K562 (cell line): ENCODE measurements around the gene VPS33A. TPM values are rescaled to one million over a fixed set of nuclear protein-coding genes. Genes with fewer than 3 reads are reported as not detected.

ENCODE experiments used
- CHD2 ChIP-seq: IDR thresholded peaks from 2 replicates; pipeline ENCODE4 v1.6.1; 2011; ENCODE audit warnings: low read depth, low read length
- MAFG ChIP-seq: fragments of 450-650 bp; conservative IDR thresholded peaks from 2 replicates; pipeline ENCODE4 v1.6.1; 2016; ENCODE audit warnings: missing genetic modification characterization, missing compliant biosample characterization
- NFE2 ChIP-seq: IDR thresholded peaks from 2 replicates; pipeline ENCODE4 v1.6.1; 2014; ENCODE audit warnings: antibody characterized with exemption, low read depth
- NR2C1 ChIP-seq, 2 experiments: fragments of 450-650 bp; IDR thresholded peaks; 2 replicates each; pipeline ENCODE4 v1.6.1; 2017; ENCODE audit warnings: mild to moderate bottlenecking in 2 of 2, antibody characterized with exemption in 1 of 2, inconsistent platforms in 1 of 2, missing compliant biosample characterization in 1 of 2, missing genetic modification characterization in 1 of 2
- POLR2AphosphoS2 ChIP-seq: IDR thresholded peaks from 2 replicates; pipeline ENCODE4 v1.6.1; 2012; ENCODE audit warnings: low read length, improper control_type of control experiment
- SUPT5H ChIP-seq: fragments of 450-650 bp; IDR thresholded peaks from 2 replicates; pipeline ENCODE4 v1.6.1; 2016
- ZBTB40 ChIP-seq, 2 experiments: fragments of 450-650 bp in 1 of 2; sonication (generic) in 1 of 2; formaldehyde crosslinking in 1 of 2; IDR thresholded peaks; 2 replicates each; pipeline versions ENCODE4 v1.7.1 to v1.9.0; 2016 to 2022; ENCODE audit warnings: inconsistent platforms in 1 of 2, mild to moderate bottlenecking in 1 of 2, missing genetic modification reagents in 1 of 2
- polyA plus RNA-seq, 8 experiments: library from polyadenylated mRNA; depleted of rRNA in 4 of 8; stranded (reverse) in 5 of 8; unstranded in 3 of 8; fragments of >200 nt; fragmentation: Nextera tagmentation in 2 of 8; fragmentation: Illumina TruSeq in 1 of 8; extraction: Ambion mirVana in 2 of 8; extraction: Trizol in 1 of 8; gene quantifications; 2 replicates each; pipeline versions ENCODE4 v1.2.1 to v1.2.3, GENCODE V29; 2011 to 2014; ENCODE audit warnings: inconsistent platforms in 1 of 8, missing spikeins in 1 of 8
- total RNA-seq, 7 experiments: library from RNA; depleted of rRNA in 6 of 7; stranded (reverse); fragments of >200 nt in 6 of 7; fragmentation: Illumina TruSeq in 2 of 7; extraction: Trizol in 2 of 7; gene quantifications; 2 replicates each; pipeline versions ENCODE4 v1.2.1 to v1.2.3, GENCODE V29; 2011 to 2021; ENCODE audit warnings: low replicate concordance in 1 of 7
- TF ChIP-seq, protein P1 (sequence below): fragments of 250-450 bp; sonication (Bioruptor Pico); IDR thresholded peaks from 2 replicates; pipeline ENCODE4 v1.8.0; 2021; ENCODE audit warnings: mild to moderate bottlenecking, moderate library complexity
- TF ChIP-seq, protein P2 (sequence below), 3 experiments: fragments of 200-800 bp in 1 of 3; fragments of 250-450 bp in 1 of 3; fragments of 450-650 bp in 1 of 3; sonication (Bioruptor Pico) in 1 of 3; sonication (Bioruptor generic) in 1 of 3; formaldehyde crosslinking in 1 of 3; IDR thresholded peaks; 2 replicates each; pipeline versions ENCODE4 v1.6.1 to v1.8.0; 2016 to 2022; ENCODE audit warnings: mild to moderate bottlenecking in 2 of 3, missing genetic modification characterization in 2 of 3, missing compliant biosample characterization in 1 of 3, moderate library complexity in 1 of 3

The VPS33A gene
- total and polyA plus RNA-seq, 9 of the 15 experiments (the other 6 are each of a cell fraction or from before 2014, with no cell fraction given) = 10.6 to 34.3 (median 25.3) TPM

DNA sequence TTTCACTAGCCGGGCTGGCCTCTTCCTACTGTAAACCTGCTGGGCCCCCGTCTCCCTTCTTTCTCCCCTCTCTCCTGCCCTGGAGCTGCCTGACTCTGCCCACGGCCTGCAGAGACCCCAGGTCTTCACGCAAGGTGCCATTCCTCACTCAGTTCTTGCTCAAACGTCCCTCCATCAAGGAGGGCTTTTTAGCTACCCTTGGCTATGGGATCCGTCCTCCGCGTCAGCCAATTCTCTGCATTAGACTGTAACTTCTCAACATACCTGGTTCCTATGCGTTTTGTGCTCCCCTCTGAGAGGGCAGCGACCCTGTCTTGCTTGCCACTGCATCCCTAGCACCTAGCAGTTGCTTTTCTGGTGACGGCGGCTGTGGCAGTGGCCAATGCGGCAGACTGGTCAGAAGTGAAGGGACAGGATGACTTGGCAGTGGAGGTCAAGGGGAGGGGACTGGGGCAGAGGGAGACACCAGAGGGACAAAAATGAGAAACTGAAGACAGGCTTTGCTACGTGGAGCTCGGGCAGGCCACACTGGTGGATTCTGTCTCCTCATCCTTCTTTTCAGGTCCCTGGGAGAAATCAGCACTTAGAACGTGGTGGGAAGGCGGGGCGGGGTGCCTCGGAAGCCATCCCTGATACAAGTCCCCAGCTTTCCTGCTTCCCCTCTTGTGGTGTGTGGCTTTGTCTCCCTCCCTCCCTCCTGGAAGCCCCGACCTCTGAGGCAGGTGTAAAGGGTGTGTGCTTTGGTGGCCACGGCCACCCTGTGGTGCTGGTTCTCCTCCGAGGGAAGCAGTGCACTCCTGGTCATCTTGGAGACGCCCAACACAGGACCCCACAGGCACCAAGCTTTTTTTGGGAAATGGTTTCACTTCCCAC lies 61.0 kb downstream of the VPS33A start (continued):
- peak; percentile 72 for TF ChIP-seq ZBTB40 (IDR thresholded peaks at IDR 0.05)
- no peak for TF ChIP-seq ZBTB40 (CRISPR knock-in tag; IDR thresholded peaks at IDR 0.05)
- TF ChIP-seq, protein P1, sequence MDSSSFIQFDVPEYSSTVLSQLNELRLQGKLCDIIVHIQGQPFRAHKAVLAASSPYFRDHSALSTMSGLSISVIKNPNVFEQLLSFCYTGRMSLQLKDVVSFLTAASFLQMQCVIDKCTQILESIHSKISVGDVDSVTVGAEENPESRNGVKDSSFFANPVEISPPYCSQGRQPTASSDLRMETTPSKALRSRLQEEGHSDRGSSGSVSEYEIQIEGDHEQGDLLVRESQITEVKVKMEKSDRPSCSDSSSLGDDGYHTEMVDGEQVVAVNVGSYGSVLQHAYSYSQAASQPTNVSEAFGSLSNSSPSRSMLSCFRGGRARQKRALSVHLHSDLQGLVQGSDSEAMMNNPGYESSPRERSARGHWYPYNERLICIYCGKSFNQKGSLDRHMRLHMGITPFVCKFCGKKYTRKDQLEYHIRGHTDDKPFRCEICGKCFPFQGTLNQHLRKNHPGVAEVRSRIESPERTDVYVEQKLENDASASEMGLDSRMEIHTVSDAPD = no peak
- 0 out of 2 replicates have a peak, but pooled peaks have one; percentile 41 for TF ChIP-seq SUPT5H
- 0 out of 2 replicates have a peak, but pooled peaks have one; percentile 3 for TF ChIP-seq CHD2
- TF ChIP-seq, protein P2, sequence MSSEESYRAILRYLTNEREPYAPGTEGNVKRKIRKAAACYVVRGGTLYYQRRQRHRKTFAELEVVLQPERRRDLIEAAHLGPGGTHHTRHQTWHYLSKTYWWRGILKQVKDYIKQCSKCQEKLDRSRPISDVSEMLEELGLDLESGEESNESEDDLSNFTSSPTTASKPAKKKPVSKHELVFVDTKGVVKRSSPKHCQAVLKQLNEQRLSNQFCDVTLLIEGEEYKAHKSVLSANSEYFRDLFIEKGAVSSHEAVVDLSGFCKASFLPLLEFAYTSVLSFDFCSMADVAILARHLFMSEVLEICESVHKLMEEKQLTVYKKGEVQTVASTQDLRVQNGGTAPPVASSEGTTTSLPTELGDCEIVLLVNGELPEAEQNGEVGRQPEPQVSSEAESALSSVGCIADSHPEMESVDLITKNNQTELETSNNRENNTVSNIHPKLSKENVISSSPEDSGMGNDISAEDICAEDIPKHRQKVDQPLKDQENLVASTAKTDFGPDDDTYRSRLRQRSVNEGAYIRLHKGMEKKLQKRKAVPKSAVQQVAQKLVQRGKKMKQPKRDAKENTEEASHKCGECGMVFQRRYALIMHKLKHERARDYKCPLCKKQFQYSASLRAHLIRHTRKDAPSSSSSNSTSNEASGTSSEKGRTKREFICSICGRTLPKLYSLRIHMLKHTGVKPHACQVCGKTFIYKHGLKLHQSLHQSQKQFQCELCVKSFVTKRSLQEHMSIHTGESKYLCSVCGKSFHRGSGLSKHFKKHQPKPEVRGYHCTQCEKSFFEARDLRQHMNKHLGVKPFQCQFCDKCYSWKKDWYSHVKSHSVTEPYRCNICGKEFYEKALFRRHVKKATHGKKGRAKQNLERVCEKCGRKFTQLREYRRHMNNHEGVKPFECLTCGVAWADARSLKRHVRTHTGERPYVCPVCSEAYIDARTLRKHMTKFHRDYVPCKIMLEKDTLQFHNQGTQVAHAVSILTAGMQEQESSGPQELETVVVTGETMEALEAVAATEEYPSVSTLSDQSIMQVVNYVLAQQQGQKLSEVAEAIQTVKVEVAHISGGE (CRISPR knock-in tag; IDR thresholded peaks at IDR 0.05) = peak in 1 of 3 experiments; percentile 81; a peak in 2 of 6 replicates
- TF ChIP-seq NFE2 = peak; percentile 35; the same call in 1 of the 2 replicates
- 0 out of 2 replicates have a peak, but pooled peaks have one; percentile 8 for TF ChIP-seq MAFG (tag)
- peak; percentile 52 for TF ChIP-seq POLR2AphosphoS2
- no peak for TF ChIP-seq NR2C1 (IDR thresholded peaks at IDR 0.05)
- 0 out of 2 replicates have a peak, but pooled peaks have one; percentile 13 for TF ChIP-seq NR2C1 (tag; IDR thresholded peaks at IDR 0.05)
